GM19239 (cell line): ENCODE measurements around the gene ETV5.

Experiments used
- DNase-seq: peaks from one replicate; pipeline ENCODE4 v3.0.0; 2011; ENCODE audit warnings: low spot score; ENCODE audit not compliant: insufficient read length
- FAIRE-seq: peaks from 2 replicates; lab custom pipeline; 2011; peaks lifted over from hg19 to GRCh38; lab: Jason Lieb, UNC

Gene ETV5

GRCh38 chr3:186097663-186098451, 11.0 kb downstream of the ETV5 start:
- DNase-seq = no peak
- FAIRE-seq = no peak

- FAIRE-seq (no peak), DNase-seq (no peak)
These were observed 11.6 kb downstream of the ETV5 start for GRCh38 chr3:186097317-186097662.

GRCh38 chr3:186096290-186096689, 12.6 kb downstream of the ETV5 start:
- FAIRE-seq = no peak
- DNase-seq = no peak

GRCh38 chr3:186095561-186096081, 13.3 kb downstream of the ETV5 start:
- no peak for FAIRE-seq

GRCh38 chr3:186094696-186095425, 14.0 kb downstream of the ETV5 start:
- FAIRE-seq (no peak), DNase-seq (no peak)

More at GRCh38 chr3:186095561-186096081, 13.3 kb downstream of the ETV5 start:
- no peak for DNase-seq

GRCh38 chr3:186094271-186094670, 14.6 kb downstream of the ETV5 start:
- FAIRE-seq (no peak), DNase-seq (no peak)

- no peak for FAIRE-seq
- DNase-seq = no peak
These were observed 15.5 kb downstream of the ETV5 start for GRCh38 chr3:186093271-186093900.

GRCh38 chr3:186092360-186093070, 16.4 kb downstream of the ETV5 start:
- no peak for FAIRE-seq
- no peak for DNase-seq

- DNase-seq = no peak
- no peak for FAIRE-seq
These were observed 18.0 kb downstream of the ETV5 start for GRCh38 chr3:186090901-186091300.

GRCh38 chr3:186088335-186088734, 20.6 kb downstream of the ETV5 start:
- FAIRE-seq (no peak), DNase-seq (no peak)

- no peak for FAIRE-seq
These were observed 24.6 kb downstream of the ETV5 start for GRCh38 chr3:186084264-186084663.

GRCh38 chr3:186083746-186084145, 25.1 kb downstream of the ETV5 start:
- DNase-seq = no peak
- FAIRE-seq = no peak

More at GRCh38 chr3:186084264-186084663, 24.6 kb downstream of the ETV5 start:
- DNase-seq = no peak

- FAIRE-seq = no peak
- DNase-seq = no peak
These were observed 26.7 kb downstream of the ETV5 start for GRCh38 chr3:186082150-186082549.

- no peak for DNase-seq
- FAIRE-seq = no peak
These were observed 27.2 kb downstream of the ETV5 start for GRCh38 chr3:186081678-186082077.

- FAIRE-seq (no peak), DNase-seq (no peak)
These were observed 27.9 kb downstream of the ETV5 start for GRCh38 chr3:186080849-186081438.

GRCh38 chr3:186079925-186080324, 29.0 kb downstream of the ETV5 start:
- FAIRE-seq (no peak), DNase-seq (no peak)

- no peak for FAIRE-seq
- no peak for DNase-seq
These were observed 31.4 kb downstream of the ETV5 start for GRCh38 chr3:186077466-186077865.

GRCh38 chr3:186075931-186076567, 32.8 kb downstream of the ETV5 start:
- DNase-seq (no peak), FAIRE-seq (no peak)

- DNase-seq (no peak), FAIRE-seq (no peak)
These were observed 33.4 kb downstream of the ETV5 start for GRCh38 chr3:186075489-186075888.
